GM21576 (cell line): ENCODE measurements around the gene USP24.

Experiments
- ATAC-seq: cut with Tn5 transposase; IDR thresholded peaks from one replicate; pipeline ENCODE4 v1.9.1; 2021; ENCODE audit warnings: mild to moderate bottlenecking, moderate library complexity; ENCODE audit not compliant: unreplicated experiment

Gene USP24

DNA sequence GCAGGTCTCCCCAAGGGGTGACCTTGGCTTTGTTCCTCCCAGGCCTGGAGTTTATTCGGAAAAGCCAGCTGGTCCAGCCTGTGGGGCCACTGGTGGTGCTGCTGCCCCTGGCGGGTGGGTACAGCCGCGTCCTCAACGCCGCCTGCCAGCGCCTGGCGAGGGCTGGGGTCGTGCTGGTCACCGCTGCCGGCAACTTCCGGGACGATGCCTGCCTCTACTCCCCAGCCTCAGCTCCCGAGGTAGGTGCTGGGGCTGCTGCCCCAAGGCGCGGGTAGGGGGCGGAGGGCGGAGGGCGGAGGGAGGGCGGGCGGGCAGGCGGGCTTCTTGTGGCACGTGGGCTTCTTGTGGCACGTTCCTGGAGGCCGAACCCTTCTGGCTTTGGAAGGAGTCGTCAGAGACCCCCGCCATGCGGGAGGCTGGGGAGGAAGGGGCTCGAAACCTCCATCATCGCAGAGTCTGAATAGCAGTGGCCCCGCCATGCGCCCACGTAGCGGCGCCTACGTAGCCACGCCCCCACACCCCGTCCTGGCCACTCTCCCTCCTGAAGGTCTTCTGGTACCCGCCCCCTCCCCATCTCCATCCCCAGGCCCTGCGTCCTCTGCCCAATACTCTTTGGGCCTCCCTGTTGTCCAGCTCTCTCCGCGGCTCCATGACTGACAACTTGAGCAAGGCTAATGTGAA lies 159.1 kb downstream of the USP24 start:
- ATAC-seq, result no peak

- ATAC-seq, result no peak
Measured at GRCh38 chr1:55055084-55055882, 159.9 kb downstream of the USP24 start.

- no peak for ATAC-seq
Measured at GRCh38 chr1:55054396-55054795, 160.8 kb downstream of the USP24 start.

DNA sequence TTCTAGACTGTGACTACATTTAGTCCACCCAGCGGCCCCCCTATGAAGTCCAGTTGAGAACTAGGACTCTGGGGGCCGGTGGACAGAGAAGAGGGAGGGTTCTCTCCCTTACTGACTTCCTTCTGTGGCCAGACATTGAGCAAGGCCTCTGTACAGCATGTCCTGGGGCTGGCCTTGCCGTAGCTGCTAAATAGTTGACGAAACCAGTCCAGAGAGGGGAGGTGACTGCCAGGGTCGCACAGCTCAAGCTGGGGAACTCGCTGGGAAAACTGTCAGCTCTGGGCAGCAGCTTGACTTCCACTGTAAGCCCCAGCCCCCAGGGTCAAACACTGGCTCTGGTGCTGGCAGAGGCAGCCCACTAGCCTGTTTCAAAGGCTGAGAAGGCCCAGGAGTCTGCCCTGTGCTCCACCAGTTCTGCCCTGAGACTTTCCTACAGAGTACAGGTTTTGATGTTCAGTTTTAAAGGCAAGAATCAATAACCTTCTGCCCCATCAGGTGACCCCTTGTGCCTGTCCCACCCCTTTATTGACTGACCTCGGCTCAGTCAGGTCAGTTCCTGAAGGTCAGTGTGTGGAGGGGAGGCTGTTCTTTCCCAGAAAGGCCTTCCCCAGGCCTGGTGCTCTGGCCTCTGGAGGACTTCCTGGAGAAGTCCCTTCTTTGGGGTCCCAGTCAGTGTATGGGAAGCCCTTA lies 161.8 kb downstream of the USP24 start:
- ATAC-seq, result no peak

DNA sequence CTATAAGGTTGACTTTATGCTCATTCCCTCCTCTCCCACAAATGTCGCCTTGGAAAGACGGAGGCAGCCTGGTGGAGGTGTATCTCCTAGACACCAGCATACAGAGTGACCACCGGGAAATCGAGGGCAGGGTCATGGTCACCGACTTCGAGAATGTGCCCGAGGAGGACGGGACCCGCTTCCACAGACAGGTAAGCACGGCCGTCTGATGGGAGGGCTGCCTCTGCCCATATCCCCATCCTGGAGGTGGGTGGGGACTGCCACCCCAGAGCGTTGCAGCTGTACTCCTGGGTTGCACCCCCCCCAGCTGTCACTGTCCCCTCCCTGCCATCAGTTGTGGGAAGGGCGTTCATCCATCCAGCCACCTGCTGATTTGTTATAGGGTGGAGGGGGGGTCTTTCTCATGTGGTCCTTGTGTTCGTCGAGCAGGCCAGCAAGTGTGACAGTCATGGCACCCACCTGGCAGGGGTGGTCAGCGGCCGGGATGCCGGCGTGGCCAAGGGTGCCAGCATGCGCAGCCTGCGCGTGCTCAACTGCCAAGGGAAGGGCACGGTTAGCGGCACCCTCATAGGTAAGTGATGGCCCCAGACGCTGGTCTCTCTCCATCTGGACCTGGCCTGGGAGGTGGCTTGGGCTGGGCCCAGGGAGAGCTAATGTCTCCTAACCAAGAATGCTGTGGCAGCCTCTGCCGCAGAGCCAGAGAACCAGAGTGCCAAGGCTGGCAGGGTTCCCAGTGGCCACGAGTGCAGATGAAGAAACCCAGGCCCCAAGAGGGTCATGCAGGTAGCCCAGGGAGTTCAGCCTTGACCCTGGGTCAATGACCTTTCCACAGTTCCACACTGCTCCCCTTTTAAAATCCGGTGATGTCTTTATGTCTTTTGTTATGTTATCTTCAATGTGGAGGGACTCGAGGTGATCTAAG lies 162.7 kb downstream of the USP24 start:
- no peak for ATAC-seq

DNA sequence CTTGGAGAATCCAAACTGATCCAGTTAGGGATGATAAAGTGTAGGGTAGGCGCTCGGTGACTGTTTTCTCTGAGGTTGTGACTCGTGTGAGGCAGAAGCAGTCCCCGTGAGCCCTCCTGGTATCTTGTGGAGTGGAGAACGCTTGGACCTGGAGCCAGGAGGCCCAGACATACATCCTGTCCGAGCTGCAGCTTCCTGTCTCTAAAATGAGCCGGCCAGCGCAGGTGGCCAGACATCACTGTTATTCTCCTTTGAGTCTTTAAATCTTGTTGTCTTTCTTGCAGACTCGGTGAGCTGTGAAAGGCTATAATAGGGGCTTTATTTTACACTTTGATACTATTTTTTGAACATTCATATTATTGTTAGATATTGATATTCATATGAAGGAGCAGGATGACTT lies 163.5 kb downstream of the USP24 start:
- ATAC-seq, result no peak

DNA sequence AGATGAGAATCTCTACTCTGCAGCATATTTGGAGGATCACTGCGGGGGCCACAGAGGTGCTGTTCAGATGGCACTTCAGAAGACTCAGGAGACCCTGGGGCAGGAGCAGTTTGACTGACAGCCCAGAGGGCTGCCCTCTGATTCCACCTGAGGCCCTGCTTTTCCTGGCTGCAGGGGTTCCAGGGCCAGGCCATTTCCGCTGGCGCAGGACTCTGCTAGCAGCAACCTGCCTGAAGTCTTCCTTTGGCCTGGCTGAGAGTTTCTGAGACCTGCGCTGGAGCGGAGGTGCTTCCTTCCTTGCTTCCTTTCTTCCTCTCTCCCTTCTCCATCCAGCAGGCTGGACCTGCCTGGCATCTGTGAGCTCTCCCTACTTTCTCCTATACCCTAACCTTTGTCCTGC lies 164.0 kb downstream of the USP24 start:
- no peak for ATAC-seq

- ATAC-seq, result no peak
Measured at GRCh38 chr1:55050283-55050682, 164.9 kb downstream of the USP24 start.

DNA sequence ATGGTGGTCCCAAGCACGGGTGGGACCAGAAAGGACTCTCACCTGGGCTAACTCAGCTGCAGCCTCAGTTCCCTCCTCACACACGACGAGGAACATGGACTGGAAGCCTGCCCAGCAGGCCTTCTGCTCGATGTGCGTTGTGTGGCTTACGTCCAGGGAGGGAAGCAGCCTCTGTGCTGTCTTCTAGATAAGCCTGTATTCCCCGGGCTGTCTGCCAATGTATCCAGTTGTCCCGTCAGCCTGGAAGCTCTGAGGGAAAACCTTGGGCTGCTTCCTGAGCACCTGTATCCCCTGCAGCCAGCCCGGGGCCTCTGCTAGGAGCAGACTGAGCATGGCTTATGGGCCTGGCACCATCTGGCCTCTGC lies 165.3 kb downstream of the USP24 start:
- ATAC-seq, result no peak

- ATAC-seq, result no peak
Measured at GRCh38 chr1:55049271-55049913, 165.8 kb downstream of the USP24 start.

GRCh38 chr1:55048453-55049270 lies 166.5 kb downstream of the USP24 start:
- ATAC-seq, result no peak

- no peak for ATAC-seq
Measured at GRCh38 chr1:55047611-55048010, 167.6 kb downstream of the USP24 start.

- ATAC-seq, result no peak
Measured at GRCh38 chr1:55046871-55047270, 168.3 kb downstream of the USP24 start.

- no peak for ATAC-seq
Measured at GRCh38 chr1:55045430-55045829, 169.7 kb downstream of the USP24 start.

- ATAC-seq, result no peak
Measured at GRCh38 chr1:55044617-55045397, 170.4 kb downstream of the USP24 start.

DNA sequence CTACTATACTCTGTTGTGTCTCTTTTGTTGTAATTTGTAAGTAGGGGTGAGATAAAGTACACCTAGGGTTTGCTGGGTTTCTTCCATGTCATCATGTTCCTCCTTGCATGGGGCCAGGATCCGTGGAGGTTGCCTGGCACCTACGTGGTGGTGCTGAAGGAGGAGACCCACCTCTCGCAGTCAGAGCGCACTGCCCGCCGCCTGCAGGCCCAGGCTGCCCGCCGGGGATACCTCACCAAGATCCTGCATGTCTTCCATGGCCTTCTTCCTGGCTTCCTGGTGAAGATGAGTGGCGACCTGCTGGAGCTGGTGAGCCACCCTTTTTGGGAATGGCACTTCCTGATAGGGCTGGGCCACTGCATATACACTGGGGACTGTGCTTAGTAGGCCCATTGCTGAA lies 171.4 kb downstream of the USP24 start:
- no peak for ATAC-seq

DNA sequence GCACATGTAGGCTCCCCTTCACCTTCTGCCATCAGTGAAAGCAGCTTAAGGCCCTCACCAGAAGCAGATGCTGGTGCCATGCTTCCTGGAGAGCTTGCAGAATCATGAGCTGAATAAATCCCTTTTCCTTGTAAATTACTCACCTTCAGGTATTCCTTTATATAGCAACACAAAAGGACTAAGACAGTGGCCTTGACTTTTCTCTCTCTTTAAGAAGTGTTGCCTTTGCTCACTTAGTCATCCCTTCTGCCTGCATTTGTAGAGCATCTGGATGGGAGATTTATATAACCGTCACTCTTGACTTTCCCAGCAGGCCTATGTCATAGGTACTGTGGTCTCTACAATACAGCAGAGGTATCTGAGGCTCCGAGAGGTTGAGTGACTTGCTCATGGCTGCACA lies 172.2 kb downstream of the USP24 start:
- no peak for ATAC-seq

DNA sequence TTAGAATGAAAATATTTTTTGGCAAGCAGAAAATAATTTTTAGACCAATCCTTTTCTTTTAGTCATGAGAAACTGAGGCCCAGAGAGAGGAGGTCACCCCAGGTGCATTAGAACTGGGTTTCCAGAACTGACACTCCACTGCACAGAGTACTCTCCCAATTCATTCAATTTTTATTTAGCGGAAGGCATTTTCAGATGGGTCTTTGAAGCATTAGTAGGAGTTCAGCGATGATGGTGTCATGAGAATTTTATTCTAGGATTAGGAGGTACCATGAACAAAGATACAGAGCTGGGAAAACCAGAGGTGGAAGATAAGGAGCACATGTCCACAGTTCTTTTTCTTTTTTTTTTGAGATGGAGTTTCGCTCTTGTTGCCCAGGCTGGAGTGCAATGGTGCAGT lies 173.6 kb downstream of the USP24 start:
- ATAC-seq, result no peak
